ENCODE data around the gene WDR20.

GRCh38 chr14:102145395-102145794 is 5.7 kb downstream of the WDR20 start:
- no peak for TF ChIP-seq EZH2 (IDR thresholded peaks at IDR 0.05; ENCODE audit: borderline replicate concordance)
- TF ChIP-seq CTCF (IDR thresholded peaks at IDR 0.05; ENCODE audit: poor library complexity) = no peak

Data from hepatocyte (in vitro differentiated cells).